HG03460 (cell line): ENCODE data around the gene CFAP410.
"Not testable (repeated sequence)": the region's sequence is repeated elsewhere in the genome, so short reads cannot be mapped to it uniquely, and the experiment has no call there.

Experiments used
- ATAC-seq: cut with Tn5 transposase; IDR thresholded peaks from one replicate; pipeline ENCODE4 v1.9.1; 2021; ENCODE audit not compliant: unreplicated experiment

CFAP410 gene

GRCh38 chr21:44370027-44370735, 31.0 kb upstream of the CFAP410 start:
- no peak for ATAC-seq

- ATAC-seq, result no peak
These were observed 29.7 kb upstream of the CFAP410 start for GRCh38 chr21:44368711-44369446.

- no peak for ATAC-seq
These were observed 27.5 kb upstream of the CFAP410 start for GRCh38 chr21:44366586-44367211.

GRCh38 chr21:44365967-44366585, 26.9 kb upstream of the CFAP410 start:
- no peak for ATAC-seq

GRCh38 chr21:44365251-44365966, 26.2 kb upstream of the CFAP410 start:
- no peak for ATAC-seq

GRCh38 chr21:44364151-44365053, 25.2 kb upstream of the CFAP410 start:
- ATAC-seq, result no peak

GRCh38 chr21:44363278-44363677, 24.1 kb upstream of the CFAP410 start:
- ATAC-seq, result no peak

GRCh38 chr21:44361903-44362302, 22.7 kb upstream of the CFAP410 start:
- ATAC-seq, result not testable (repeated sequence)

GRCh38 chr21:44360159-44360558, 21.0 kb upstream of the CFAP410 start:
- no peak for ATAC-seq

GRCh38 chr21:44359396-44359795, 20.2 kb upstream of the CFAP410 start:
- ATAC-seq, result no peak

GRCh38 chr21:44357064-44357837, 18.1 kb upstream of the CFAP410 start:
- ATAC-seq, result no peak

- ATAC-seq, result no peak
These were observed 17.4 kb upstream of the CFAP410 start for GRCh38 chr21:44356636-44357035.

- ATAC-seq, result no peak
These were observed 17.0 kb upstream of the CFAP410 start for GRCh38 chr21:44356160-44356559.

GRCh38 chr21:44354775-44355771, 15.9 kb upstream of the CFAP410 start:
- ATAC-seq, result no peak

GRCh38 chr21:44354001-44354405, 14.8 kb upstream of the CFAP410 start:
- no peak for ATAC-seq

- ATAC-seq, result no peak
These were observed 14.2 kb upstream of the CFAP410 start, which contains the start of gene TRPM2 for GRCh38 chr21:44353191-44353970. Gene TRPM2, plus strand, starts transcription at chr21:44353621. Its CDS starts 80 bp downstream, at chr21:44353701.

GRCh38 chr21:44352253-44352860, 13.2 kb upstream of the CFAP410 start:
- ATAC-seq, result no peak
